Measurements from ENCODE around the gene FAM78B. TPM values are rescaled to one million over a fixed set of nuclear protein-coding genes. Genes with fewer than 3 reads are reported as not detected.
A peak's percentile ranks its signal among the peaks of the same experiment; 100 is the strongest.

The FAM78B gene
- 0.35 TPM for polyA plus RNA-seq (2013, experiment 1 of 2; ENCODE audit: insufficient read length)
- polyA plus RNA-seq (2013, experiment 2 of 2; ENCODE audit: insufficient read length) = 0.69 TPM

DNA sequence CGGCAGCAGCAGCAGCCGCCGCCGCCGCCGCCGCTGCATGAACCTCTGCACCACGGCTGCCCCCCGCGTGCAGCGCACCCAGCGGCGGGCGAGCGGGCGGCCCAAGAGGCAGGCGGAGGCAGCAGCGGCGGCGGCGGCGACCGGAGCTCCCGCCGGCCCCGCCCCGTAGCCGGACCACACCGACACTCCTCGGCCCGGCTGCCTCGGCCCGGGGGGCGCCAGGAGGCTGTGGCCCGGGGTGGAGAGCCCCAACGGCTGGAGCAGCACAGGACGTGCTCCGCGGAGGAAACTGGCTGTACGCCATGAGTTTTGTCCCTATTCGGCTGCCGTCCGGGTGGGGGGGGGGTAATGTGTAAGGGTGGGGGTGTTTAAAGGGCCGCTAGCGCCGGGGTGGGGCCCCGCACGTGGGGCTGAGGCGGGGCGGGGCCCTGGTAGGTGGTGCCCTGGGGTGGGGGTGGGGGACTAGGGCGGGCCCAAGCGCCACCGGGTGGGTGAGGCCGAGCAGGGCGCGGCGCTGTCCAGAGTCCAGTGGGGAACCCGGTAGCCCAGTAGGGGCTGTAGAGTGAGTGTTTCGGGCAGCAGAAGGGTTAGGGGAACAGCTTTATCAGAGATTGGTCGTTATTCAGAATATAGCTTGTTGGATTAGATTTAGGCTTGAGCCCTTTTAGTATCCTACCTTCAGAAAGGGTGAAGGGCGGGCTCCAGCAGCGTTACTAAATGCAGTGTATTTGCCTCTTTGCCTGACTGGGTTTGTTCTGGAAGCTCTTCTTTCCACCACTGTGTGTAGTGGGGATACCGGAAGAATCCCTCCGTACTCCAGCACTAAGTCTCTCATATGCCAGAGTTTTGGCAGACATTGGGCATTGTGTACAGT, at the start of gene FAM78B:
FAM78B (minus strand) TSS at position 304 of the 874 bp plus-strand sequence. CDS start 753 bp downstream, outside the sequence.
- peak; percentile 78 for DNase-seq

- DNase-seq = no peak
Observed at GRCh38 chr1:166202546-166202945, 35.7 kb upstream of the FAM78B start.

GRCh38 chr1:166200743-166201142, 33.9 kb upstream of the FAM78B start:
- DNase-seq = no peak

GRCh38 chr1:166197597-166197996, 30.8 kb upstream of the FAM78B start:
- no peak for DNase-seq

DNA sequence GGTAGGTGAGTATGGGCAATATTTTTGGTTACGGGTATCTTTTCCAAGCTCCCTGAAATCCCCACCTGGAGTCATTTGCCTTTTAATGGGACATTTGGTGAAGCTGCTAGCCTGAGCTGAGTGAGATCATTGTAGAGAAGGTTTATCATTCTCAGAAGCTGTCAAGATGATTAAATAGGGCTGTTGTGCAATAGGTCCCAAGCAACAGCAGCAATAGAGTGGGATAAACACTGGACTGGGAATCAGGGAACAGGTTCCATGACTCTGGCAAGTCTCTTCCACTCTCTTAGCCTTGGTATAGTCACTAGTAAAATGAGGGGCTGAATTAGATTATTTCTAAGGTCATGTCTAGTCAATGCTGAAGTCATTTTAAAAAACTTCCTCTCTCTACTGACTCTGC, 30.3 kb upstream of the FAM78B start:
- no peak for DNase-seq

DNA sequence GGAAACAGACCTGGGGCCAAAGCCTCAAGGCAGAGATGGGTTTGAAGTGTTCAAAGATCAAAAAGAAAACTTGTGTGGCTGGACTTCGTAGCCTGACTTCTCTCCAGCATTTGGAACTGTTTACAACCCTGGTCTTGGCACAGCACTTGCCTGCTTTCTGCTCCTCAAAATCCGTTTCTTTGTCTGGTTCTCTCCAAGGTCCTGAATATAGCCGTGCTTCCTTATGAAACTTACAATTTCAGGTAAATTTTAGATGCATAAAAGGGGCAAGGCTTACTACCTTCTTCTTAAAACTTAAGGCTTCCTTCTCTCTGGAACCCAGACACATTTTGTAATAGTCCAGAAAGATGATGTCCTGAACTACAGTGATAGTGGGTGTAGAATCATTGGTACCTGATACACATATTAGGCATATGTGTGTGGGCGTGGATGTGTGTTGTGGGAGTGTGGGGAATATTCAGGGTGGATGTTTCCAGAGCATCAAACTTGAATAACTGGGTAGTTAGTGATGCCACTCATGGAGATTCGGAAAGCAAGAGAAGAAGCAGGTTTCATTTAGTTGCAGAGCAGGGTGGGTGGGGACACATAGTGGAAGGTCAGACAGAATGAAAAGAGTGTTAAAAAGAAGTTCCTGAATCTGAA, 26.4 kb upstream of the FAM78B start:
- DNase-seq = no peak

DNA sequence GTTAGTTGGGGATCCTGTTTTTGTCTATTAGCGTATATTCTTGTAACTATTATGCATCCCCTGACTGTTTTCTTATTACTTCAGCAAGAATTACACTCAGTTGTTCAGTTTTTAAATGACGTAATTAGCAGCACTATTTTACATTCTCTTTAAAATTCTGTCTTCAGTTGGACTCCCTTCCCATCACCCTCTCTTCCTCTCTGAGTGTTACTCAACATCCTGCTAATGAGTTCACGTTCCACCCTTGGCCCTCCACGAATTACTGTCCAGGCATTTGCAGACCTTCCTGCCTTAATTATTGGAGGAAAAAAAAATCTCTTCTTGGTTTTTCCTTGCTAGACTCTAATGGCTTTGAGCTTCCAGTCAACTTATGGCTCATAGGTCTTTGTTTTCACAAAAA, 23.6 kb upstream of the FAM78B start:
- DNase-seq = no peak

- DNase-seq = peak; percentile 4
Observed at GRCh38 chr1:166189126-166189525, 22.3 kb upstream of the FAM78B start.

DNA sequence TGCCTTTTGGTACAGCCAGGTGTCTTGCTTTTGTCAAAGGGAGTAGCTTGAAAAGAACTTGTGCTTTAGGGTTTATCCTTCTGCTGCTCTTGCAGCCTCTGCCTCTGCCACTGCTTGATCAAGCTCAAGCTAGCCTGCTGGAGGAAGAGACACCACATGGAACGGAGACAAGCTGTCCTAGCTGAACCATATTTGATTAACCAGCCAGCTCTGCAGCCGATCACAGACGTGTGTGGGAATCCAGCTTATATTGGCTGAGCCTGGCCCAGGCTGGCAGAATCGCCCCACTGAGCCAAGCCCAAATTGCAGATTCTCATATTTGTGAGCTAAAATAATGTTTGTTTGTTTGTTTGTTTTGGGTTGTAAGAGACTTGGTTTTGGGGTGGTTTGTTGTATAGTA, 18.7 kb upstream of the FAM78B start:
- DNase-seq = no peak

DNA sequence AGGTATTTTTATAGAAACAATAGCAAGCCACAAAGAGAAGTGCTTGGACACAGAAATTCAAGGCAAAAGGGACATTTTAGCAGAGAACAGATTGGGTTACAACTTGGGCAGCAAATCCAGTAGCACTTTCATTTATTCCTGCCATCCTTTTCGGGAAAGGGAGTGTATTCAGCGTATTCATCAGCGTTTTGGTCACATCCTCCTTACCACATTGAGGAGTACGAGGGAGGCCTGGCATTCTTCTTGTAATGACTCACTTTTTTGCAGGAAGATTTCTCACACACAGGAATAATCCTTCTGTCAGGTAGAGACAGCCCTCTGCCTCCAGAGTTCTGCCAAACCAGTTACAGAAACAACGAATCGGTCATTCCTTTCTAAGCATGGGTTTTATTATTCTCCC, 18.1 kb upstream of the FAM78B start:
- DNase-seq = peak; percentile 28

GRCh38 chr1:166184012-166184411, 17.2 kb upstream of the FAM78B start:
- no peak for DNase-seq

GRCh38 chr1:166182281-166182680, 15.5 kb upstream of the FAM78B start:
- no peak for DNase-seq

DNA sequence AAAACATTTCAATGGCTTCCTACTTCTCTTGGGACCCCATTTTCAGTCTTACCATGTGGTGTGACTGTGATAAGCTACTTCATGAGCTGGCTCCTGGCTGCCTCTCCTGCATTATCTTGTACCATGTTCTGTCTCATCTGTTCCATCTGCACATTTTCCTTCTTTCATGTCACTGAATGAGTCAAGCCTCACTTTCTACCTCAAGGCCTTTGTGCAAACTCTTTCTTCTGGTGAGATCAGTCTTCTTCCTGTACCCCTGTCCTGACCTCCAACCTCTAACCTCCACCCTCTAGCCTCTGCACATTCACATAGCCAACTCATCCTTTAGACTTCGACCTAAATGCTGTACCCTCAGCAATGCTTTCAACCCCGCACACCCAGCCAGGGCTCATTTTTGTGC, 9.6 kb upstream of the FAM78B start:
- DNase-seq = no peak

DNA sequence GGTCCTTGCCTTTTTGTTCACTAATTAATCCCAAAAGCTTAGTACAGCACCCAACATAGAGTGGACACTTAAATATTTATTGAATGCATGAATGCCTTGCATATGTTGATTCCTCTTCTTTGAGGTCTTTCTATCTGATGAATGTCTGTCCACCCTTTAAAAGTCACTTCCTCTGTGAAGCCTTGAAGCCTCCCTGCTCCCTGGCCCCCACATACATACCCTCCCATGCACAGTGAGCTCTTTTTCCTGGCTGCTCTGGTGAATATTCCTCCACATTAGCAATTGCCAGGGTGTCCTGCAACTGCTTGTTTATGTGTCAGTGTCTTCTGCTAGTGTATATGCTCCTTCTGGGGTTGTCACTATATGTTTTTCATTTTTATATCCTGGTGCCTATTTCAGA, 8.2 kb upstream of the FAM78B start:
- no peak for DNase-seq

GRCh38 chr1:166174108-166174507, 7.3 kb upstream of the FAM78B start:
- DNase-seq = peak; percentile 29

GRCh38 chr1:166172106-166172505, 5.3 kb upstream of the FAM78B start:
- DNase-seq = no peak

GRCh38 chr1:166170726-166171125, 3.9 kb upstream of the FAM78B start:
- no peak for DNase-seq

- no peak for DNase-seq
Observed at GRCh38 chr1:166170075-166170474, 3.3 kb upstream of the FAM78B start.

- no peak for DNase-seq
Observed at GRCh38 chr1:166169182-166169581, 2.4 kb upstream of the FAM78B start.

- DNase-seq = no peak
Observed at GRCh38 chr1:166167572-166167925, 748 bp upstream of the FAM78B start.

DNA sequence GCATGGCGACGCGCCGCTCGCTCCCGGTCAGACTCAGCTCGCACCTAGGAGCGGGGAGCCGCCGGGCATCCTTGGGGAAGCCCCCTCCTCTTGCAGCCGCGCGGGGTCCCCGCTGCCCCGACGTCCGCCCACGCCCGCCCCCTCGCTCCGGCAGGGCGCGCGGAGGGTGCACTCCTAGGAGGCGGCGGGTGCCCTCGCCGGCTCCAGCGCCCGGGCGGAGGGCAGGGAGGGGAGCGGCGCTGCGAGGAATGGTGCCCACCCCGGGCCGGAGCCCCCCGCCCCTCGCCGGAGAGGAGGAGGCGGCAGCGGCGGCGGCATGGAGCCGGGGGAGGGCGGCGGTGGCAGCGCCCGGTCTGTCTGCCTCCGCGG, 488 bp downstream of the FAM78B start:
- DNase-seq = no peak

GRCh38 chr1:166165661-166166328, 1.0 kb downstream of the FAM78B start:
- no peak for DNase-seq

- peak; percentile 59 for DNase-seq
Observed at GRCh38 chr1:166164995-166165660, 1.7 kb downstream of the FAM78B start.
